GM12892 (cell line): ENCODE measurements around the gene C4orf17.

Experiments used
- POLR2AphosphoS5 ChIP-seq: IDR thresholded peaks from 2 replicates; pipeline ENCODE4 v1.6.1; 2011; ENCODE audit warnings: low read depth, low read length, control low read depth
- TAF1 ChIP-seq: IDR thresholded peaks from 2 replicates; pipeline ENCODE4 v1.6.1; 2011; ENCODE audit warnings: low read depth, mild to moderate bottlenecking, control low read depth, low read length, borderline replicate concordance

- TF ChIP-seq POLR2AphosphoS5 (no peak), TAF1 (no peak)
Measured at GRCh38 chr4:99540277-99540939, 29.6 kb downstream of the C4orf17 start.
